GM18861 (cell line): Measurements from ENCODE around the gene FBXO38.

Experiments
- ATAC-seq: cut with Tn5 transposase; IDR thresholded peaks from one replicate; pipeline ENCODE4 v1.9.1; 2021; ENCODE audit not compliant: unreplicated experiment

Gene FBXO38

DNA sequence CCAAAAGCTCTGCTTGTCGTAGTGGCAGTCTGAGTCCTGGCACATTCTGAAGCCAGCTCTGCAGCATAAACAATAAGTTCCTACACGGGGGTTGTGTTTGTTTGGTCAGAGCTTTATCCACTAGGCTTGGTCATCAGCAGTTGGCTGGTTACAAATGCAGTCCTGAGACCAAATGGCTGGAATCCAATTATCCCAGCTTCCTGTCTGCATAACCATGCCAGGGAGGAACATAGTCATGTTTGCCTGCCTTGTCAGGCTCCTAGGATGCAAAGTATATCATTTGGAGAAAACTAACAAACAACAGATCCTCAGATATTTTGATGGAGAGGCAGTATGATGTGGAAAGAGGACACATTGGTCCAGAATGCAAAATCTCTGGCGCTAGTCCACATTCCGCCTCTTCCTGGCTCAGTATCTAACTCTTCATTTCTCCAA is 85.8 kb downstream of the FBXO38 start:
- no peak for ATAC-seq

DNA sequence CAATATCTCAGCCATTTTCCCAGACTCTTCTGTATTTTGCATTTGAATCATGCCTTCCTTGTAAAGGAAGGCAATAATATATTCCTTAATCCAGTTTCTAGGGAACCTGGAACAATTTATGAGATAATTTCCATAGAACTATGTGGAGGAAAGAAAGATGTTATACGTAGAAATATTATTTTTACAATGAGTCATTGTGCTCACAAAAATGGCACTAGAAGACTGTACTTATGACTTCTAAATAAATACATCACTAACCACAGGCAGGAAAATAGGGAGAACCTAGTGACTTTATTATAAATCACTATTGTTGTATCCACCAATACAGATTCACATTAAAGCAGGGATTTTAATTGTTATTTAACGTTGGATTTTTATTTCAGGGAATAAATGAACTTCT is 87.6 kb downstream of the FBXO38 start:
- ATAC-seq = no peak

DNA sequence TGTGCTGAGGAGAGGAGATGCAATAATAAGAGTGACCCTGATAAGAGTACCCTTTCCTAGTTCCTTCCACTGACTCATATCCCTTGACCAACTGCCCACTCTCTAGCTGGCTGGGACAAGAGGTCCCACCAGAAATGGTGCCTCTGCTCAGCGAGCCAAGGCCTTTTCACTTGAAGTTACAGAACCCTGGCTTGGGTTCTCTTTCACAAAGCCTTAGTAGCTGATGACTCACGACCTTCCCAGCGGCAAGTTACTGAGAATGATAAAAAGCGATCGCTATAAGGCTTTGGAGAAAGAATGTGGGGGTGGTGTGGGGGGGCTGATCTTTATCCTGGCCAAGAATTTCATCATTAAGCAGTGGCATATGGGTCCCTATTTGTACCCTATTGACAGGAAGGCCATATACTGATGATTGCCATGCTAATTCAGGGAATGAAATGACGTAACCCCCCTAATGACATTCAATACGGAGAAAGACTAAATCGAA is 90.3 kb downstream of the FBXO38 start:
- ATAC-seq = no peak

DNA sequence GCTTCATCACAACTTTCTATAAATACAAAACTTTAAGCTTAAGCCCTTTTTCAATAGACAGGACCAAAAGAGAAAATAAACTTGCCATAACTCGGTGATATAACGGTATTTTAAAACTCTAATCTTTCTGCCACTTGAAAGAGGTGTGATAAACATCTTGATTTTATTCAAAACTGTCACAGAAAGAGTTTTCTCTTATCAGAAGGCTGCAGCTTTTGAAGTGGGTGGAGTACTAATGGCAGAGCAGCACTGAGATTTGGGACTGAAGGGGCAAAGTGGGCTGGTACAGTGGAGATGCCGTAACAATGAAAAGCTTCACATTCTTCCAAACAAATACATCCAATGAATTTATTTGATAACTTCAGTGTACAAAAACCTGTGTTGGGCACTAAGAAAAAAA is 92.5 kb downstream of the FBXO38 start:
- ATAC-seq = no peak

DNA sequence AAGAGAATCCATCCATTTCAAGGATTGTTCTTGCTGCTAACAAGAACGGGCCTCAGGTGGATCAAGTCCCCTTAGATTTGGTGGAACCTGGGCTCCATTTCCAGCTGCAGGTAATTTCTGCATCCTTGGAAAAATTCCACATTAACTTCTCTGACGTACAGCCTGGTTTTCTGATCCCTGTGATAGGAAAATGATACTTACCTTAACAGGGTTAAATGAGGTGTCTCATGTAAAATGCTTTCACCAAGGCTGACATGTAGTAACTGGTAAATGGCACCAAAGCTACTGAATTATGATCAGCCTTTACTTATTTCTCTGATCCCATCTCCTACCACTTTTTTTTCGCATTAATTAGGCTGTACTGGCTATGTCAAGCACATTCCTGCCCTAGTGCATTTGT is 93.7 kb downstream of the FBXO38 start:
- ATAC-seq = no peak

DNA sequence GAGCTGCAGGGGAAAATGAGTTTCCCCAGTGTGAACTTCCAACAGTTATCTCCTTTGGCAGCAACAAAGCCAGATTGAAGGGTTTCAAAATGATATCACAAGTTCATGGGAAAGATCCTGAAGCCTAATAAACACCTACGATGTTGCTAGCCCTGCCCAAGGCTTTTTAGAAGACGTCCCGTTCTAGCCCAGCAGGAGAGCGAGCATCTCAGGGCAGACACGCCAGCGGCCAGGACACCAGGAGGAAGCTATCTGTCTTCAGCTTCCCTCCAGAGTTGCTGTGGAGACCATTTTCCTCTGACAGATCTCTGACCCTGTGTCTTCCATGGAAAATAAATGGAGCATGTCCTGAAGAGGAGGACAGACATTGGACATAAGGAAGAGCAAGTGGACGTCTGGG is 98.4 kb downstream of the FBXO38 start:
- ATAC-seq = no peak

DNA sequence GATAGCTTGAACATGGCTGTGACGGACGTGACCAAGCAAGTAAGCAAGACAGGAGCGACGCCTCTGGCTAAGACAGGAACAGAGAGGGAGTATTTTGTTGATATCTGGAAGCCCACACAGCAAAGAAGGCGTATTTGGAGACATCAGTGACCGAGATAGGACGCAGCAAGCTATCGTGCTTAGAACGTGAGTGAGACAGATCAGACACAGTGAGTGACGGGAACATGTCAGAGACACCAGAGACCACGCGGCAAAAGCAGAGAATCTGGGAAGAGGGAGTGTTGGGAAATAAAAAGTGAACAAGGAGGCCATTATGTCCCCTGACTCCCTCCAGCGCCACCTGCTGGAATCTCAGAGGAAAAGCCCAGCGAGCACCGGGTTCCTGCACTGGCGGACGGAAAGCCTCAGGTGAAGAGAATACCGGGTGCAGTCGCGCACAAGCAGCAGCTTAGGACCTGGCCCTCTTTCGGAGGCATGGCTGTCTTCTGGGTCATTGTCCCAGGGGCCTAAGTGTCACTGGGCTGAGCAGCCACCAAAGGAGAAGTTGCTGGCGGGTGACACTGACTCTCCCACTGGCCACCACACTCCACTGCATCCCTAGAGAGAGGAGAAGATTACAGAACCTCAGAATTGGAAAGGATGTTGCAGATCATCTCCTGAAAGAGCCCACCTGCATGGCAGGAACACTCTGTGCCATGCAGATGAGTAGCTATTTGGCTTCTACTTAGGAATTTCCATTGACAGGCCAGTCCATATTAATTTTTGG is 99.1 kb downstream of the FBXO38 start:
- peak; percentile 78 for ATAC-seq

DNA sequence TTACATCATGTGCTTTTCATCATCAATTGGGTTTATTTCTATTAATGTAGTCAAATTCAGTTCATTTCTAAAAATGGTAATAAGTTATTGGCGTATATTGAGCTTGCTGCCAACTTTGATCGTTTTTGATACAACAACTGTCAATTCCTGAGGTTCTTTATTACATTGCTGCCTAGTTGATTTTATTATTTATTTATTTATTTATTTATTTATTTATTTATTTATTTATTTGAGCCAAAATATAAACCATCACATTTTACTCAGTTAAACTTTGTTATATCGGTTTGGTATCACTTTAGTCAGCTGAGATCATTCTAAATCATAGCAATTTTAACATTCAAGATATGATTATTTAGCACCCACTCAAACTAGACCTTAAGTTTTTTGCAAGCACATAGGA is 100.0 kb downstream of the FBXO38 start:
- no peak for ATAC-seq

DNA sequence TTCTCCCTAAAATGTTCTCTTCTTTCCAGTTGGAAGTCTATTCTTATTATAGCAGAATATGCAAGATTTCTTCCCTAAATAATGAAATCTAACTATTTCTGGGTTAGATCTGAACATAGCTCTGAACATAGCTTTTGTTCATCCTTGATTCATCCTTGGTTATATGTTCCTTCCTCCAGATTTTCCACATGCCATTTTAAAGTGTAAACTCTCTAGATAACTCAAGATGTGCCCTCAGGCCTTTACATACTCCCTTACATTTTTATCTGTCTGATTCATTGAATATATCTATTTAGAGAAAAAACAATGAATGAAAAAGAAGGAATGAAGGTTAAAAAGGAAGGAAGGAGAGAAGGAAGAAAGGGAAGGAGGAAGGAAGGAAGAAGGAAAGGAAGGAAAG is 100.9 kb downstream of the FBXO38 start:
- no peak for ATAC-seq

DNA sequence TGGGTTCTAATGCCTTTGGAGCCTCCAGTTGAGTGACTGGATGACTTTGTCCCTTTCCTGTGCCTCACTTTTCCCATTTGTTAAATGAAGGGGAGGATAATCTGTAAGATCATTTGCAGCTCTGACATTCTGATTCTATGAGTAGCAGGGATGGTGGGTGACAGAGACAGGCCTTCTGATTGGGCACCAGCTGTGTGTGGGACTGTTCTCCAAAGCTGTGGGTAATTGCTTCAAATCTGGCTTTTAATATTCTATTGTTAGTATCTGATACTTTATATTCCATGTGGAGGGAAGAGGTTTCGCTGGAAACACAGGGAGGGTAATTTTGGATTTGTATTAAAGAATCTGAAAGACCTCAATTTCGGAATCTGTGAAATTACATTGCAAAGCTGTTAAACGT is 102.7 kb downstream of the FBXO38 start:
- no peak for ATAC-seq

DNA sequence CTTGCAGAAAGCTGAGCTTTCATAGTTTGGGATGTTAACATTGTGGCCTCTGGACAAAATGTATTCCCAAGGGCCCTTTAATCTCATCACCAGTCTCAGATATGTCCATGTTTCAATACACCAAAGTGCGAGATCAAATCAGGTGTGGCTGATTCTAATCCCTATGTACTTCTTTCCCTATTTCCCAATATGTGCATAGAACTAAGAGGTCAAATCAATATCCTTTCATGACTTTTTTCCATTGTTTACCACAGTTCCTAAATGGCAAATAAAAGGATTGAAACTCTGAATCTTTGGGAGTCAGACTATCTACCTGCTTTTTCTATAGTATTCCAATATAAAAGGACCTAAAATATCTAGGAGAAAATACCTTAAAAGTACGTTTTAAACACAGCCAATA is 105.0 kb downstream of the FBXO38 start:
- no peak for ATAC-seq

DNA sequence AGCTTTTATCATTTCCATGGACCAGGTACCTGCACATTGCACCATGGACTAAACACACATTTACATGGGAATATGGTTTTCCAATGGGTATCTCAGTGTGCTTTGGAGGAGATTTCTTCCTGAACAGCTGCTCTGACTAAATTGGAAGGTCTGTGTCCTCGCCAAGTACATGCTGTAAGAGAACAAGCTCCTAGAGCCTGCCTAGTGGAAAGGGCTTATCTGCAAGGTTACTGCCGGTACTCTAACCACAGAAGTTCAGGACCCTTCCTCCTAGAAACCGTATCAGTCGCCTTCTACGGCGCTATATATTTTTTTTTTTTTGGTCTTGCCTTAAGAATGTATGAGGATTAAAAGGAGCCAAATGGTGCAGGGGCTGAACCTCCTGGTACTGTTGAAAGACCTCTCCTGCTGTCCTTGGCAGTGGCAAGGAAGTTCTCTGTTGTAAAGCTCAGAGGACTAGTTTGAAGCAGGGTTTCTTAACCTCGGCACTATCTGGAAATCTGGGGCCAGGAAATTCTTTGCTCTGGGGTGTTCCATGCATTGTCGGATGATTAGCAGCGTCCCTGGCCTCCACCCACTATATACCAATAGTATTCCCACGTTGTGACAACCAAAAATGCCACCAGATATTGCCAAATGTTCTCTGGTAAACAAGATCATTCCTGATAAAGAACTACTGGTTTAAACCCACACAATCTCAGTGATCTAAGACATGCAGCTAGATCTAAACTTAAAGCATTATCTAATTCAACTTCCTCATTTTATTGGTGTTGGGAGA is 107.4 kb downstream of the FBXO38 start:
- ATAC-seq = no peak

DNA sequence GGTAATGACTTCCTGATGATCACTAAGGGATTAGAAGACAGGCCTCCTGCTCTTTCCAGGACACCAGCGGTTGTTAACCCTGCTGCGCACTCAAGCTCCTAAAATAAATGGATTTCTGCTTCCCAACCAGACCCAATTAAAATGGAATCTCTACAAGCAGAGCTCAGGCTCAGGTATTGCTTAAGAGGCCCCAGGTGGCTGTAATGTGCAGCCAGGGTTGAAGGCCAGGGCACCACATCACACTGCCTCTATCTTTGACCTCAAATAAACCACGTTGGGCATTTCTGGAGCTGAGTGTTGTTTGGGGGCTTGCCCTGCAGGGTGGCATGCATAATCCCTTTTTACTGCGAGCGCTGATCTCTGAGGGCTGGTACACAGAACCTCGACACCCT is 108.0 kb downstream of the FBXO38 start:
- no peak for ATAC-seq

DNA sequence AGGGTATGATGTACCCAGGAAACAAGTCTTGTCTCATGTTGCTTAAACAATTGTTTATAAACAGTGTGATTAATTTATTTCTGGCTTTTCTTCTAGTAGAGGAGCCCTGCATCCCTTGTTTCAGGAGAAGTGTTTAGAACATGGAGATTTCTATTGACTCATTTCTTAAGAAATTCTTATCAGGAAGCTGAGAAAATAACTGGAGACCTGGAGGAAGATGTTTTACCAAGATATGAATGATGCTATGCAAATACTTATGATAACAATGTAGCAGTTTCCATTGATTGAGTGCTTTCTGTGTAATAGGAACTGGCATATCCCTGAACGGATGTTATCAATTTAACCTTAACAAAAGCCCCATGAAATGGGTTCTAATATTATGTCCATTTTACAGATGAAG is 108.6 kb downstream of the FBXO38 start:
- no peak for ATAC-seq
